Smooth muscle cell (in vitro differentiated cells): ENCODE results near the gene TP53TG5. TPM values are rescaled to one million over a fixed set of nuclear protein-coding genes. Genes with fewer than 3 reads are reported as not detected.
"Not testable (repeated sequence)": the region's sequence is repeated elsewhere in the genome, so short reads cannot be mapped to it uniquely, and the experiment has no call there.

Source experiments
- DNase-seq: peaks from one replicate; lab custom pipeline; 2025; ENCODE audit not compliant: unreplicated experiment; lab: John Stamatoyannopoulos, UW
- H2AFZ ChIP-seq: fragments of 200-600 bp; sonication (generic); 2 replicates; pipeline ENCODE4 v1.6.0; 2016; ENCODE audit warnings: antibody characterized with exemption, low read depth, mild to moderate bottlenecking
- H3F3A ChIP-seq: fragments of 200-600 bp; sonication (generic); 2 replicates; pipeline ENCODE4 v1.6.0; 2017; ENCODE audit warnings: antibody characterized with exemption, low read depth
- H3K27ac ChIP-seq: fragments of 200-600 bp; sonication (generic); 2 replicates; pipeline ENCODE4 v1.5.1; 2016; ENCODE audit warnings: low read depth, mild to moderate bottlenecking
- H3K27me3 ChIP-seq: fragments of 200-600 bp; sonication (generic); 2 replicates; pipeline ENCODE4 v1.6.1; 2016; ENCODE audit warnings: low read depth, mild to moderate bottlenecking
- H3K36me3 ChIP-seq: fragments of 200-600 bp; sonication (generic); 2 replicates; pipeline ENCODE4 v1.5.1; 2016; ENCODE audit warnings: low read depth
- H3K4me1 ChIP-seq: fragments of 200-600 bp; sonication (generic); 2 replicates; pipeline ENCODE4 v1.5.1; 2016; ENCODE audit warnings: low read depth
- H3K4me2 ChIP-seq: fragments of 200-600 bp; sonication (generic); 2 replicates; pipeline ENCODE4 v1.6.0; 2016; ENCODE audit warnings: mild to moderate bottlenecking
- H3K4me3 ChIP-seq: fragments of 200-600 bp; sonication (generic); 2 replicates; pipeline ENCODE4 v1.5.1; 2016; ENCODE audit warnings: mild to moderate bottlenecking
- H3K79me2 ChIP-seq: fragments of 200-600 bp; sonication (generic); 2 replicates; pipeline ENCODE4 v1.6.0; 2016; ENCODE audit warnings: low read depth, mild to moderate bottlenecking
- H3K9ac ChIP-seq: fragments of 200-600 bp; sonication (generic); 2 replicates; pipeline ENCODE4 v1.6.0; 2016; ENCODE audit warnings: low read depth
- H3K9me3 ChIP-seq: fragments of 200-600 bp; sonication (generic); replicated peaks from 2 replicates; pipeline ENCODE4 v1.5.1; 2016; ENCODE audit warnings: low read depth
- H4K20me1 ChIP-seq: fragments of 200-600 bp; sonication (generic); 2 replicates; pipeline ENCODE4 v1.6.0; 2016; ENCODE audit warnings: low read depth
- CTCF ChIP-seq: fragments of 200-600 bp; sonication (generic); IDR thresholded peaks from 2 replicates; pipeline ENCODE4 v1.5.1; 2017; ENCODE audit warnings: borderline replicate concordance, mild to moderate bottlenecking, antibody characterized with exemption; ENCODE audit not compliant: insufficient read depth, poor library complexity, severe bottlenecking
- WGBS: methylation state at CpG from one replicate; pipeline ENCODE4 v1.1.7; 2016; ENCODE audit warnings: low lambda C conversion rate; 5-methylcytosine and 5-hydroxymethylcytosine counted together
- polyA plus RNA-seq: library from polyadenylated mRNA; unstranded; fragments of >200 nt; fragmentation: Nextera tagmentation; extraction: Ambion mirVana; gene quantifications from 2 replicates; pipeline ENCODE4 v1.2.1, GENCODE V29; 2016
- total RNA-seq: library from RNA; depleted of rRNA; stranded (reverse); fragments of >200 nt; gene quantifications from 2 replicates; pipeline ENCODE4 v1.2.3, GENCODE V29; 2014

The TP53TG5 gene
- total and polyA plus RNA-seq, 2 experiments from 2014 or later: 0.06 TPM; not detected in 1

- Histone ChIP-seq H4K20me1 (peaks cover 5% of the 10 kb centered on the region), H3K9me3 (no peaks in the 10 kb centered on the region), H3K79me2 (no peaks in the 10 kb centered on the region), H3K9ac (no peak overlapping the region), H3K27ac (peak overlapping the region; percentile 84), H2AFZ (no peak overlapping the region), H3K4me1 (peaks cover 31% of the 10 kb centered on the region), H3K27me3 (no peaks in the 10 kb centered on the region), H3K4me3 (no peak overlapping the region), H3K4me2 (peak overlapping the region; percentile 49), H3F3A (peaks cover 36% of the 10 kb centered on the region), H3K36me3 (no peaks in the 10 kb centered on the region)
- DNase-seq: no peak
- no peak for TF ChIP-seq CTCF
- 25% methylated on average over 9 of the region's 9 CpGs for WGBS
Observed at GRCh38 chr20:45354423-45355208, 23.5 kb downstream of the TP53TG5 start.

- H3K27me3 ChIP-seq: no peaks in the 10 kb centered on the region
- H2AFZ ChIP-seq: no peak overlapping the region
- H3K4me3 ChIP-seq: no peak overlapping the region
- H3K9me3 ChIP-seq: no peaks in the 10 kb centered on the region
- H3K4me1 ChIP-seq: peaks cover 23% of the 10 kb centered on the region
- no peaks in the 10 kb centered on the region for H3K36me3 ChIP-seq
- peak overlapping the region; percentile 49 for H3K4me2 ChIP-seq
- H3K79me2 ChIP-seq: no peaks in the 10 kb centered on the region
- H3K9ac ChIP-seq: no peak overlapping the region
- DNase-seq: no peak
- H3F3A ChIP-seq: peaks cover 43% of the 10 kb centered on the region
- no peak for TF ChIP-seq CTCF
- peaks cover 5% of the 10 kb centered on the region for H4K20me1 ChIP-seq
- WGBS: 100% methylated on average over 1 of the region's 1 CpG
- peak overlapping the region; percentile 84 for H3K27ac ChIP-seq
Observed at GRCh38 chr20:45353746-45354145, 24.4 kb downstream of the TP53TG5 start.

- no peak for TF ChIP-seq CTCF
- H3K27ac ChIP-seq: no peak overlapping the region
- no peak overlapping the region for H3K4me3 ChIP-seq
- H2AFZ ChIP-seq: no peak overlapping the region
- WGBS: 99% methylated on average over 3 of the region's 3 CpGs
- peaks cover 42% of the 10 kb centered on the region for H3F3A ChIP-seq
- no peaks in the 10 kb centered on the region for H3K36me3 ChIP-seq
- H3K4me2 ChIP-seq: no peak overlapping the region
- H3K4me1 ChIP-seq: peaks cover 17% of the 10 kb centered on the region
- no peaks in the 10 kb centered on the region for H3K27me3 ChIP-seq
- H3K9ac ChIP-seq: no peak overlapping the region
- DNase-seq: no peak
- no peaks in the 10 kb centered on the region for H3K9me3 ChIP-seq
- H3K79me2 ChIP-seq: peaks cover 2% of the 10 kb centered on the region
- peaks cover 6% of the 10 kb centered on the region for H4K20me1 ChIP-seq
Observed at GRCh38 chr20:45352729-45353128, 25.4 kb downstream of the TP53TG5 start.

- not testable (repeated sequence) for H3K9me3 ChIP-seq, H3K4me2 ChIP-seq, H3K27me3 ChIP-seq, H3K4me3 ChIP-seq, H3K9ac ChIP-seq, H3K27ac ChIP-seq, H2AFZ ChIP-seq, H3K36me3 ChIP-seq, DNase-seq
- Histone ChIP-seq H3F3A (peaks cover 32% of the 10 kb centered on the region), H3K79me2 (peaks cover 21% of the 10 kb centered on the region), H3K4me1 (peaks cover 30% of the 10 kb centered on the region), H4K20me1 (peaks cover 24% of the 10 kb centered on the region)
- 86% methylated on average over 10 of the region's 10 CpGs for WGBS
Observed at GRCh38 chr20:45350795-45351194, 27.3 kb downstream of the TP53TG5 start.
